GM10248 (cell line): Measurements from ENCODE around the gene GYS1.
A peak's percentile ranks its signal among the peaks of the same experiment; 100 is the strongest.

Source experiments
- CTCF ChIA-PET: fragments of 300-600 bp; sonication (Branson Sonifier 250); formaldehyde crosslinking; extraction: SDS; loops from one replicate; lab custom pipeline; 2021; ENCODE audit warnings: antibody characterized with exemption; lab: Yijun Ruan, JAX
- POLR2A ChIA-PET: fragments of 350-650 bp; sonication (Branson Sonifier 250); formaldehyde crosslinking; extraction: SDS; loops from one replicate; lab custom pipeline; 2020; ENCODE audit warnings: antibody characterized with exemption; lab: Yijun Ruan, JAX
- DNase-seq: peaks from one replicate; pipeline ENCODE4 v3.0.0; 2012; ENCODE audit errors: extremely low spot score
- CTCF ChIP-seq: IDR thresholded peaks from 2 replicates; pipeline ENCODE4 v1.5.1; 2012; ENCODE audit warnings: mild to moderate bottlenecking, low read depth; ENCODE audit errors: extremely low read depth, missing control alignments, control extremely low read depth

The GYS1 gene

GRCh38 chr19:48970923-48971395 lies 22.1 kb downstream of the GYS1 start:
- POLR2A ChIA-PET, result interaction anchor here (0.6 to 1.7 kb wide), 8 partner anchors 8 to 149 kb away, joined by 3 to 10 read pairs (median 4); no protein-coding TSS in a partner anchor
- peak; percentile 77 for DNase-seq
- TF ChIP-seq CTCF, result peak; percentile 93
- CTCF ChIA-PET, result interaction anchor here (0.6 to 6.3 kb wide), 46 partner anchors 9 to 325 kb away, joined by 3 to 53 read pairs (median 4); partner anchors contain the start of genes BAX, BCAT2, CA11 and DHDH

DNA sequence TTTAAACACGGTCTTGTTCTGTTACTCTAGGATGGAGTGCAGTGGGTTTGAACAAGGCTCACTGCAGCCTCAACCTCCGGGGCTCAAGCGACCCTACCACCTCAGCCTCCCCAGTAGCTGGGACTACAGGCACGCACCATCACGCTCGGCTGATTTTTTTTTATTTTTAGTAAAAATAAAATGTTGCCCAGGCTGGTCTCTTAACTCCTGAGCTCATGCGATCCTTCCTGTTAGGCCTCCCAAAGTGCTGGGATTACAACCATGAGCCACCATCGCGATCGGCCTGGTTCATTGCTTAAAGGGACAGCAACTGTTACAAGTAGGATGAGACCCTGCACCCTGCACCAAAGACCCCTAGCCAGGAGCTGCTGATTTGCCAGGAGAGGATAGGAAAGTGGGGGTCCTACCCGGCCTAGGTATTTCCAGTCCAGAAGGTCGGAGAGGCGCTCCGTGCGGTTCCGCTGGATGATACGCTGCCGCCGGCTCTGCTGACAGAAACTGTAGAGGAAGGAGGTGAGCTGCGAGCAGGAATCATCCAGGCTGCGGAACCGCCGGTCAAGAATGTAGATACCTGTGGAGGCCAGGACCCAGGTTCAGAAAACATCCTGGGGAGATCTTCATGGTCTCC lies 22.9 kb downstream of the GYS1 start:
- no peak for DNase-seq
- ChIA-PET POLR2A (interaction anchor here (0.6 to 1.7 kb wide), 9 partner anchors 8 to 149 kb away, joined by 3 to 10 read pairs (median 4); no protein-coding TSS in a partner anchor), CTCF (interaction anchor here (0.6 to 6.3 kb wide), 46 partner anchors 8 to 324 kb away, joined by 3 to 53 read pairs (median 4); partner anchors contain the start of genes BAX, BCAT2, CA11 and DHDH)
- TF ChIP-seq CTCF, result no peak

GRCh38 chr19:48969276-48970138 lies 23.6 kb downstream of the GYS1 start:
- DNase-seq, result no peak
- ChIA-PET CTCF (interaction anchor here (0.6 to 6.3 kb wide), 21 partner anchors 12 to 324 kb away, joined by 3 to 53 read pairs (median 8); partner anchors contain the start of genes BAX, BCAT2, CA11 and GYS1), POLR2A (interaction anchor here (0.6 to 1.7 kb wide), 7 partner anchors 10 to 797 kb away, joined by 3 to 10 read pairs (median 4); partner anchors contain the start of gene AP2A1)
- no peak for TF ChIP-seq CTCF

- TF ChIP-seq CTCF, result no peak
- ChIA-PET CTCF (interaction anchor here (2.2 to 6.3 kb wide), 4 partner anchors 23 to 181 kb away, joined by 6 to 53 read pairs (median 20); partner anchors contain the start of genes GYS1 and RUVBL2), POLR2A (interaction anchor here (0.6 to 2.9 kb wide), 5 partner anchors 11 to 798 kb away, joined by 3 to 16 read pairs (median 4); partner anchors contain the start of gene AP2A1)
- DNase-seq, result no peak
Observed at GRCh38 chr19:48968813-48969218, 24.3 kb downstream of the GYS1 start.

- ChIA-PET CTCF (interaction anchor here (1.0 to 6.3 kb wide), 8 partner anchors 9 to 180 kb away, joined by 3 to 53 read pairs (median 8); partner anchors contain the start of genes GYS1 and RUVBL2), POLR2A (interaction anchor here (0.6 to 3.8 kb wide), 11 partner anchors 8 to 634 kb away, joined by 3 to 67 read pairs (median 6); partner anchors contain the start of genes GYS1, NUCB1, PPP1R15A and RUVBL2)
- no peak for TF ChIP-seq CTCF
- no peak for DNase-seq
Observed at GRCh38 chr19:48968179-48968661, 24.9 kb downstream of the GYS1 start.
